Chondrocyte (in vitro differentiated cells): ENCODE results near the gene HACD4. TPM values are rescaled to one million over a fixed set of nuclear protein-coding genes. Genes with fewer than 3 reads are reported as not detected.

ENCODE experiments used
- DNase-seq: peaks from one replicate; pipeline ENCODE4 v3.0.0; 2021; ENCODE audit warnings: mixed read lengths, low spot score
- H3K27ac Mint-ChIP-seq: one replicate; pipeline ENCODE4 v1.8.0; 2021; ENCODE audit warnings: mild to moderate bottlenecking, moderate library complexity, mixed read lengths; ENCODE audit not compliant: unreplicated experiment
- H3K27me3 Mint-ChIP-seq: 2 replicates; pipeline ENCODE4 v1.8.0; 2021; ENCODE audit warnings: low read depth, mixed read lengths
- H3K36me3 Mint-ChIP-seq: 2 replicates; pipeline ENCODE4 v1.8.0; 2021; ENCODE audit warnings: low read depth, mixed read lengths
- H3K4me1 Mint-ChIP-seq: 2 replicates; pipeline ENCODE4 v1.8.0; 2021; ENCODE audit warnings: low read depth, mild to moderate bottlenecking, mixed read lengths
- H3K4me3 Mint-ChIP-seq: one replicate; pipeline ENCODE4 v1.8.0; 2021; ENCODE audit warnings: mild to moderate bottlenecking, moderate library complexity, mixed read lengths; ENCODE audit not compliant: unreplicated experiment
- H3K9me3 Mint-ChIP-seq: 2 replicates; pipeline ENCODE4 v1.8.0; 2021; ENCODE audit warnings: low read depth, mixed read lengths
- total RNA-seq: library from RNA; stranded (reverse); gene quantifications from 3 replicates; pipeline ENCODE4 v1.2.1, GENCODE V29; 2021
- TF ChIP-seq, protein P1 (sequence below): fragments of 200-600 bp; sonication (generic); IDR thresholded peaks from 2 replicates; pipeline ENCODE4 v1.5.0; 2021; ENCODE audit warnings: antibody characterized with exemption, mild to moderate bottlenecking, moderate library complexity

HACD4 gene
- total RNA-seq, 1 donor from 2014 or later = 0.97 TPM

DNA sequence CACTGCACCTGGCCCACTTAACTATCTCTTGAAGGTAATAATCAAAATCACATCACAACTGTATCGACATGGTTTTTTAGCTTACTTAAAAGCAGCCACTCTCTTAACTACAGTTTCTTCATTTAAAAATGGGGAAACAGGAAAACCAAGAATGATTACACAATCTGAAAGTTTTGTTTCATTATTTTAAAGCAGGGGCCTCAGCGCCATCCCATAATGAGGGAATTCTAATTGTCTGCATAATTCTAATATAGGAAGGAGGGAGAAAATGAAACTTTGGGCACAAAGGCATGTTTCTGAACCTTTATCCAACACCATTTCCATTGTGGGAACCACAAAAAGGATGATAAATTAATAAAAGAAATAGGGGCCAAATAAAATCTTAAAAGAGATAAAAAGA lies 7.6 kb downstream of the HACD4 start:
- TF ChIP-seq, protein P1, sequence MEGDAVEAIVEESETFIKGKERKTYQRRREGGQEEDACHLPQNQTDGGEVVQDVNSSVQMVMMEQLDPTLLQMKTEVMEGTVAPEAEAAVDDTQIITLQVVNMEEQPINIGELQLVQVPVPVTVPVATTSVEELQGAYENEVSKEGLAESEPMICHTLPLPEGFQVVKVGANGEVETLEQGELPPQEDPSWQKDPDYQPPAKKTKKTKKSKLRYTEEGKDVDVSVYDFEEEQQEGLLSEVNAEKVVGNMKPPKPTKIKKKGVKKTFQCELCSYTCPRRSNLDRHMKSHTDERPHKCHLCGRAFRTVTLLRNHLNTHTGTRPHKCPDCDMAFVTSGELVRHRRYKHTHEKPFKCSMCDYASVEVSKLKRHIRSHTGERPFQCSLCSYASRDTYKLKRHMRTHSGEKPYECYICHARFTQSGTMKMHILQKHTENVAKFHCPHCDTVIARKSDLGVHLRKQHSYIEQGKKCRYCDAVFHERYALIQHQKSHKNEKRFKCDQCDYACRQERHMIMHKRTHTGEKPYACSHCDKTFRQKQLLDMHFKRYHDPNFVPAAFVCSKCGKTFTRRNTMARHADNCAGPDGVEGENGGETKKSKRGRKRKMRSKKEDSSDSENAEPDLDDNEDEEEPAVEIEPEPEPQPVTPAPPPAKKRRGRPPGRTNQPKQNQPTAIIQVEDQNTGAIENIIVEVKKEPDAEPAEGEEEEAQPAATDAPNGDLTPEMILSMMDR = no peak
- peaks cover 17% of the 10 kb centered on the region for H3K4me1 Mint-ChIP-seq
- DNase-seq = no peak
- H3K36me3 Mint-ChIP-seq = peaks cover 4% of the 10 kb centered on the region
- H3K27ac Mint-ChIP-seq = no peak overlapping the region
- H3K27me3 Mint-ChIP-seq = no peaks in the 10 kb centered on the region
- H3K4me3 Mint-ChIP-seq = no peak overlapping the region
- H3K9me3 Mint-ChIP-seq = no peaks in the 10 kb centered on the region

DNA sequence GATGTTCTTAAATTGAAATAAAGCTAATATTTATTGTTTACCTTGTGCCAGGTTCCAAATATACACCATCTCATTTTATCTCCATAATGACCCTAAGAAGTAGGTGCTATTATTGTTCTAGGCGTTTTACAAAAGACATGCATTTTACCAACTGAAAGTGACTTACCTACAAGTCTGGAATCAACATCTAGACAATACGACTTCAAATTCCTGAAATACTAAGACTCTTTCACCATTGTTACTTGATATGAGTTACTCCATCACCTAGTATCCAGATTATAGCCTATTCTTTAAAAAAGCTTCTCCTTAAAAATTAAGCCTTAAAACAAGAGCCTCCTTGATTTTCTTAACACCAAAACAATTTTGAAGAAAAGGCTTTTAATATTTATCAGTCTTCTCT lies 13.3 kb downstream of the HACD4 start:
- TF ChIP-seq, protein P1 = no peak
- no peaks in the 10 kb centered on the region for H3K27me3 Mint-ChIP-seq
- no peak overlapping the region for H3K27ac Mint-ChIP-seq

DNA sequence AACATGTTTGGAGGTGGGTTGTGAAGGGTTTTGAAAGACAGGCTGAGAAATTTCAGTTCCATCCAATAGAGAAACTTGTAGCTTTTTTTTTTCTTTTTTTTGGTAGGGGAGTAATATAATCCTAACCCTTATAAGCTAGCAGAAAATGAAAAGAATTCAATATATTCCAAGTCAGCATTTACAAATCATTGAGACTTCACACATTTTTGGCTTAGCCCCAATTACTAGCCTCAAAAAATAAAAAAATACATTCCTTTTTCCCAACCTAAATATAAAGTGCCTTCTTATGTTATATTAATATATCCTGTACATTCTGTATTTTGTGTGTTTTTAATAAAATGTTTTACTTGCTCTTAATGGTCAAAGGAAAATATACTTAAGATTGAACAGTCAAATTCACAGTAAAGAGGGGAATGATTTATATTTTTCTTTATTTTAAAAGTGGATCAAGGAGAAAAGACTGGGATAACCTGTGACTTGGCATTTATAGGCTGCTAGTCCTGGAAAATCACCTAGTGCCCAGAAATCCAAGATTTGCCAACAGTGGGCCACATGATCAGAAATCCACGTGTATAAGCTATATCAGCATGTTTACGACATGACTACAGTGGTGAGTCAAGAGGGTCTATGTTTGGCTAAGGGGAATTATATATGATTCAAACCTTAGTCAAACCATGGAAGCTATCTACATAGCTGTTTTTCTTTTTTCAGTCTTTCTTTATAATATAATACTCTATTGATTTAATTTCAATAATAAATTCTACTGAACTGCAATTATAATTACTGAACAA lies 14.5 kb downstream of the HACD4 start:
- TF ChIP-seq, protein P1 = no peak
- Mint-ChIP-seq H3K27ac (peak overlapping the region; percentile 80), H3K9me3 (peaks cover 3% of the 10 kb centered on the region), H3K4me1 (peaks cover 33% of the 10 kb centered on the region), H3K4me3 (no peak overlapping the region), H3K27me3 (no peaks in the 10 kb centered on the region), H3K36me3 (peaks cover 2% of the 10 kb centered on the region)
- no peak for DNase-seq

More for the DNA sequence above, 13.3 kb downstream of the HACD4 start:
- Mint-ChIP-seq H3K9me3 (peaks cover 3% of the 10 kb centered on the region), H3K36me3 (peaks cover 4% of the 10 kb centered on the region), H3K4me1 (peaks cover 33% of the 10 kb centered on the region), H3K4me3 (no peak overlapping the region)
- no peak for DNase-seq

GRCh38 chr9:21015995-21016394 lies 15.4 kb downstream of the HACD4 start:
- DNase-seq = no peak
- Mint-ChIP-seq H3K36me3 (no peaks in the 10 kb centered on the region), H3K4me3 (no peak overlapping the region), H3K27me3 (no peaks in the 10 kb centered on the region), H3K4me1 (peaks cover 33% of the 10 kb centered on the region), H3K9me3 (peaks cover 3% of the 10 kb centered on the region), H3K27ac (peak overlapping the region; percentile 80)
- TF ChIP-seq, protein P1 = no peak

GRCh38 chr9:21015129-21015815 lies 16.2 kb downstream of the HACD4 start:
- TF ChIP-seq, protein P1 = no peak
- no peak overlapping the region for H3K27ac Mint-ChIP-seq

More at GRCh38 chr9:21015129-21015815, 16.2 kb downstream of the HACD4 start:
- Mint-ChIP-seq H3K4me3 (no peak overlapping the region), H3K27me3 (no peaks in the 10 kb centered on the region), H3K36me3 (no peaks in the 10 kb centered on the region), H3K9me3 (peaks cover 3% of the 10 kb centered on the region), H3K4me1 (peaks cover 33% of the 10 kb centered on the region)
- DNase-seq = no peak
